Measurements from ENCODE around the gene PCCA. TPM values are rescaled to one million over a fixed set of nuclear protein-coding genes. Genes with fewer than 3 reads are reported as not detected.
"Not testable (repeated sequence)": the region's sequence is repeated elsewhere in the genome, so short reads cannot be mapped to it uniquely, and the experiment has no call there.

Gene PCCA
- polyA plus RNA-seq, 2 of the 4 experiments (the other 2 are of a cell fraction) = 13.2 to 13.7 TPM

DNA sequence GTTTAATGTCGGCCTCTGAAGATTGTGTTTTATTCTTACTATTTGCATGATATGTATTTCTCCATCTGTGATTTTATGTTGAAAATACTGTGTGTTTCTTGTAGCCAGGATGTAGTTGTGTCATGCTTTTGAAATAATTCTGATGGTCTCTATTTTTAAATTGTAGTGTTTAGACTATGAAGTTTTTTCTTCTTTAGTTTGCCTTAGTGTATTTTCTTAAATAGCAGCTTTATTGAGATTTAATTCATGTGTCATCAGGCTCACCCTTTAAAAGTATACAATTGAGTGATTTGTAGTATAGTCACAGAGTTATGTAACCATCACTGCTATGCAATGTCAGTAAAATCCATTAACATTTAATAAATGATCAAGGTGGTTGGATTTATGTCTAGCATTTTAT lies 74.5 kb downstream of the PCCA start (continued):
- no peak for TF ChIP-seq JUNB (IDR thresholded peaks at IDR 0.05)
- no peak for TF ChIP-seq RNF2 (IDR thresholded peaks at IDR 0.05; ENCODE audit: borderline replicate concordance, low read depth)

DNA sequence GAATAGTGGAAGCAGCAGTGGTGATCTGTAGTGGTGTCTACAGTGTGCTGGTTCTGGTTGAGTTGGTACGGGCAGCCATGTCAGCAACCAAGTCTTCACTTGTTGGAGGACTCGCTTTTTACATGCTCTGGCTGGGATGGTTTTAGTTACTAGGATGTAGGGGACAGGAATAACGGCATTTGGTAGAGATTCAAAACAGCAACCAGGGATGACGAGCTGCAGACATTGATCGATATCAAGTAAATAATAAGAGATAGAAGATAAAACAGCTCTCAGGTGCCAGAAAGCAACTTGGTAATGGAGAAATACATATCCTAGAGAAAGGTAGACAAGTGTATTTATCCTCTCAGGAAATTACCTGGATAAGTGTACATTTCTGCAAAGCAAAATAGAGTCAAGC lies 84.3 kb downstream of the PCCA start:
- no peaks in the 10 kb centered on the region for H3K9me3 ChIP-seq
- WGBS (ENCODE audit: missing lambda C conversion rate) = 96% methylated on average over 5 of the region's 5 CpGs
- no peak for ATAC-seq
- H3K4me1 ChIP-seq = no peaks in the 10 kb centered on the region
- H3K4me2 ChIP-seq = no peak overlapping the region
- TF ChIP-seq JUNB (IDR thresholded peaks at IDR 0.05) (no peak), BHLHE40 (IDR thresholded peaks at IDR 0.05; ENCODE audit: low read depth, low read length) (no peak), FOSB (CRISPR knock-in tag; IDR thresholded peaks at IDR 0.05) (no peak), PHF8 (IDR thresholded peaks at IDR 0.05; ENCODE audit: borderline replicate concordance, low read depth) (no peak), NFE2L2 (conservative IDR thresholded peaks at IDR 0.05; ENCODE audit: low read length) (no peak), FOXS1 (CRISPR knock-in tag; IDR thresholded peaks at IDR 0.05) (no peak), TFCP2L1 (CRISPR knock-in tag; IDR thresholded peaks at IDR 0.05) (no peak), JUN (IDR thresholded peaks at IDR 0.05) (no peak), RARB (CRISPR knock-in tag; IDR thresholded peaks at IDR 0.05) (no peak), CBX2 (IDR thresholded peaks at IDR 0.05; ENCODE audit: borderline replicate concordance, low read depth) (no peak), HOXA7 (CRISPR knock-in tag; IDR thresholded peaks at IDR 0.05) (no peak), TP53 (CRISPR knock-in tag; IDR thresholded peaks at IDR 0.05) (no peak)
- TF ChIP-seq, protein P1, sequence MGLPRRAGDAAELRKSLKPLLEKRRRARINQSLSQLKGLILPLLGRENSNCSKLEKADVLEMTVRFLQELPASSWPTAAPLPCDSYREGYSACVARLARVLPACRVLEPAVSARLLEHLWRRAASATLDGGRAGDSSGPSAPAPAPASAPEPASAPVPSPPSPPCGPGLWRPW (IDR thresholded peaks at IDR 0.05) = no peak
- TF ChIP-seq, protein P2, sequence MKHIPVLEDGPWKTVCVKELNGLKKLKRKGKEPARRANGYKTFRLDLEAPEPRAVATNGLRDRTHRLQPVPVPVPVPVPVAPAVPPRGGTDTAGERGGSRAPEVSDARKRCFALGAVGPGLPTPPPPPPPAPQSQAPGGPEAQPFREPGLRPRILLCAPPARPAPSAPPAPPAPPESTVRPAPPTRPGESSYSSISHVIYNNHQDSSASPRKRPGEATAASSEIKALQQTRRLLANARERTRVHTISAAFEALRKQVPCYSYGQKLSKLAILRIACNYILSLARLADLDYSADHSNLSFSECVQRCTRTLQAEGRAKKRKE (CRISPR knock-in tag; IDR thresholded peaks at IDR 0.05; ENCODE audit: low read depth) = no peak
- TF ChIP-seq, protein P3, sequence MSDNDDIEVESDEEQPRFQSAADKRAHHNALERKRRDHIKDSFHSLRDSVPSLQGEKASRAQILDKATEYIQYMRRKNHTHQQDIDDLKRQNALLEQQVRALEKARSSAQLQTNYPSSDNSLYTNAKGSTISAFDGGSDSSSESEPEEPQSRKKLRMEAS (IDR thresholded peaks at IDR 0.05) = no peak
- TF ChIP-seq, protein P4, sequence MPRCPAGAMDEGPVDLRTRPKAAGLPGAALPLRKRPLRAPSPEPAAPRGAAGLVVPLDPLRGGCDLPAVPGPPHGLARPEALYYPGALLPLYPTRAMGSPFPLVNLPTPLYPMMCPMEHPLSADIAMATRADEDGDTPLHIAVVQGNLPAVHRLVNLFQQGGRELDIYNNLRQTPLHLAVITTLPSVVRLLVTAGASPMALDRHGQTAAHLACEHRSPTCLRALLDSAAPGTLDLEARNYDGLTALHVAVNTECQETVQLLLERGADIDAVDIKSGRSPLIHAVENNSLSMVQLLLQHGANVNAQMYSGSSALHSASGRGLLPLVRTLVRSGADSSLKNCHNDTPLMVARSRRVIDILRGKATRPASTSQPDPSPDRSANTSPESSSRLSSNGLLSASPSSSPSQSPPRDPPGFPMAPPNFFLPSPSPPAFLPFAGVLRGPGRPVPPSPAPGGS (IDR thresholded peaks at IDR 0.05) = no peak
- ChIA-PET CTCF (interaction anchor here (0.9 to 1.0 kb wide), 2 partner anchors 9 to 62 kb away, joined by 3 to 4 read pairs; no protein-coding TSS in a partner anchor), POLR2A (no interaction called here)
- DNase-seq (ENCODE audit: low read depth in 1 of 2, low spot score in 1 of 2) = no peak
- H3K4me3 ChIP-seq = no peak overlapping the region
- H3K27ac ChIP-seq = no peak overlapping the region
- no peak for FAIRE-seq

DNA sequence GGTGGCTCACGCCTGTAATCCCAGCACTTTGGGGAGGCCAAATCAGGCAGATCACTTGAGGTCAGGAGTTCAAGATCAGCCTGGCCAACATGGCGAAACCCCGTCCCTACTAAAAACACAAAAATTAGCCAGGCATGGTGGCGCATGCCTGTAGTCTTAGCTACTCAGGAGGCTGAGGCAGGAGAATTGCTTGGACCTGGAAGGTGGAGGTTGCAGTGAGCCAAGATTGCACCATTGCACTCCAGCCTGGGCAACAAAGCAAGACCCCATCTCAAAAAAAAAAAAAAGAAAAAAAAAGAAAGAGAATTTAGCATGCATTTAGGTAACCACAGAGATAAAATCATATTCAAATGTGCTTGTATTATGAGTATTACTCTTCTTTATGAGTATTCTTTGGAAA lies 85.6 kb downstream of the PCCA start:
- H3K4me1 ChIP-seq; CTCF ChIA-PET; H3K9me3 ChIP-seq; DNase-seq (ENCODE audit: low read depth in 1 of 2, low spot score in 1 of 2); ATAC-seq; H3K4me2 ChIP-seq; H3K4me3 ChIP-seq; FAIRE-seq; POLR2A ChIA-PET; H3K27ac ChIP-seq: not testable (repeated sequence)
- WGBS (ENCODE audit: missing lambda C conversion rate) = 96% methylated on average over 4 of the region's 4 CpGs

DNA sequence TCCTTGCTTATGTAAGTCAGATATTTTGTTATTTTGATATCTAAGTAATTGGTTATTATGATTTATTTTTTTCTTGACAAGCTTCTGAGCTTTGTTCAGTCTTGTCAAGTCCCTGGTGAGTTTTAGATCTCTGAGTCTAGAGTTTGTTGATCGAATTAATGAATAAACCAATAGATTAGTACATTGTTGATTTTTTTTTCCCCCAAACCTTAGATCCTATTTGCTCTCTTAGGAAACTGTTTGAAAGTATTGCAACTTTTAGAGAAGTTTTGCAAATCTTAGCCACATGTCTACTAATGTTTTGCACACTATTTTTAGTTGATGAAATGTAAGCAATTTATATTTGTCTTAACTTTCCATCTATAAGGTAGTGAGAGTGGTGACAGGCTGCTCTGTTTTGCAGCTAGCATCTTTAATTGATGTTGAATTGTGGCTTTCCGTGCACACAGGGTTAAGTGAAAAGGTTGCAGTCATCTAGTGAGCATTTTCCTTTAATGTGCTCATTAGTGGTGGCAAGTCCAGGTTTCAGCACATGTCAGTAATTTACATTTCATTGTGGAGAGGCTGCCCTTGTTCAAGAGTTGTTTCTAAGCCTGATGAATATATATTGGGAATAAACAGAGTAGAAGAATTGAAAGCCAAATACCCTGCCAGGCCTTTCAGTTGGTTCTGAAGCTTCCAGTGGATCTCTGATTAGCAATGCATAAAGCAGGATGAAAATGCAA lies 86.3 kb downstream of the PCCA start:
- Histone ChIP-seq H3K4me2 (no peak overlapping the region), H3K27ac (no peak overlapping the region), H3K4me3 (no peak overlapping the region), H3K4me1 (no peaks in the 10 kb centered on the region), H3K9me3 (no peaks in the 10 kb centered on the region)
- DNase-seq (ENCODE audit: low read depth in 1 of 2, low spot score in 1 of 2) (no peak), FAIRE-seq (no peak), ATAC-seq (no peak)
- ChIA-PET CTCF (no interaction called here), POLR2A (no interaction called here)
- WGBS (ENCODE audit: missing lambda C conversion rate) = 76% methylated on average over 2 of the region's 2 CpGs
- no peak for TF ChIP-seq MAZ (IDR thresholded peaks at IDR 0.05; ENCODE audit: borderline replicate concordance, low read depth, low read length)
- no peak for TF ChIP-seq CHD2 (IDR thresholded peaks at IDR 0.05; ENCODE audit: low read length, partially characterized antibody)
- no peak for TF ChIP-seq EP300 (IDR thresholded peaks at IDR 0.05)
- no peak for TF ChIP-seq HOXA7 (CRISPR knock-in tag; IDR thresholded peaks at IDR 0.05)
- no peak for TF ChIP-seq TP53 (CRISPR knock-in tag; IDR thresholded peaks at IDR 0.05)
- TF ChIP-seq, protein P1 (IDR thresholded peaks at IDR 0.05) = no peak

All from A549 (cell line).